OCI-M1 (cell line): ENCODE results near the gene FOXD4.
"Not testable (repeated sequence)": the region's sequence is repeated elsewhere in the genome, so short reads cannot be mapped to it uniquely, and the experiment has no call there.

Experiments
- DNase-seq: peaks from one replicate; lab custom pipeline; 2025; lab: John Stamatoyannopoulos, UW

FOXD4 gene

DNA sequence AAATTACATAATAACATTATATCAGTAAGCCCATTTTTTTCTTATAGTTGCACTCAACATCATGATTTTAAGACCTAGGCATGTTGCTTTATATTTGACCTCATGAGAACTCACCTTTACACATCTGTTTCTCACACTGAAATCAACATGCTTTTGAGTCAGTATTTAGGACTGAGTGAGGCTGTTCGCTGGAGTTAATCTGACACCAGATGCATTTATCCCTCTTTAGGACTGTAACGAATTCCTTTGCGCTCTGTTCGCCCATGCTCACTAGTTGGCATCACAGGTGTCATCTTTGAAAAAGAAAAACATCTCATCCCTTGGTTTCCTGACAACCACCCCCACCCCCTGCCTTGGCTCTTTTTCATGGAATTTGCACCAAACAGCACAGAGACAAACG lies 24.3 kb downstream of the FOXD4 start:
- not testable (repeated sequence) for DNase-seq

DNA sequence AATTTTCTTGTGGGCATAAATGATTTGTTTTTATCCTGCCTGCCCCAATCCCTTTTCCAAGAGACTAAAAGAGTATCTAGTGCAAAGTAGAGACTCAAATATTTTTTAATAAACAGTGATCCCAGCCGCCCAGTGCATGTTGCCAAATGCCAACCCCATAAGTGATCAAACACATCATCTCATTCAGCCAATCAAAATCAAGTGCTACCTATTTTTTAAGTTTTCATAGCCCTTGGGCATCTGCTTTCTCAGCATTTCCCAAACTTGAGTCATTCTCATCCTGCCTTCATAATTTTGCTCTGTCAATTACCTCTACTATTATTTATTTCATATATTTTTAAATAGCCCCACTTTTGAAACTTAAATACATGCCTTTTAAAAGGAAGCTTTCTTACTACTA lies 27.4 kb downstream of the FOXD4 start:
- not testable (repeated sequence) for DNase-seq

DNA sequence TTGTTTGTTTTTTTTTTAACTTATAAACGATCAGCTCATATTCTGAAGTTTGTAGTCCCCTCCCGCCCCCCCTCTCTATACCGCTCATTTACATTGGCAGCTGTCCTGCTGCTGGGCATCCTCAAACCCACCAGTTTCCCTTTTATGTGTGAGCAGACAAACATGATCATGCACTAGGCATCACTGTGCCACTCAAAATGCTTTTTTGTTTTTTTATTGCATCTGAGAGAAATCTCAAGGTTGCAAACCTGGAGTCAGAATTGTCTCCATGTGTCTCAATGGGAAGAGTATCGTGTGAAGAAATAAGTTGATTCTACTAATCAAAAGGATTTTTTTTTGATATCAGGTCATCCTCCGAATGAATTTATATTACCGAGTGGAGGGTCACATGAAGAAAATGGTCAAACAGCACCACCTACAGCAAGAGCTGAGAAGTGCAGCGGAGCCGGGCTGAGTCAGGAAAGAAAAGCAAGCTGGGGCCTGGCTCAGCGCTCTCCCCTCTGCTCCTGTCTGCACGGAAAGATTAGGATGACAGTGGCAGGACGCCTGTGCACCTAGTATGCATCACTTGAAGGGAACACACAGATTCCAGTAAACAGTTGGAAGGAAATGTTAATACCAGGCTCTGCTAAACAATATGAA lies 29.7 kb downstream of the FOXD4 start:
- not testable (repeated sequence) for DNase-seq

DNA sequence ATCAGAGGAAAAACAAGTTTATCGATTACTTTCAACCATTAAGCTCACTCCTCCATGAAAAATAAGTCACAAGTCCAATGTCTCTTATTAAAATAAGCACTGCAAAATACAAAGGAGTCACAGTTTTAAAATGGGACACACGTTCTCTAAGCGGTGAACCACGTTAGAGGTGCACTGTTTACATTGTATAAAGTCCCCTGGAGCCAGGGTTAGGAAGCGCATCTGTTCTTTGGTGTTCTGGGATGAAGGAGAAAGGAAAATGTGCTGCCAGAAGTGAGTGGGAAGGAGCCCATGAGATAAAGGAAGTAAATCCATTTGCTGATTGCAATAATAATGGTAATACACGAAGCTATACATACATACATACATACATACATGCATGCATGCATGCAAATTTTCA lies 30.4 kb downstream of the FOXD4 start:
- not testable (repeated sequence) for DNase-seq

DNA sequence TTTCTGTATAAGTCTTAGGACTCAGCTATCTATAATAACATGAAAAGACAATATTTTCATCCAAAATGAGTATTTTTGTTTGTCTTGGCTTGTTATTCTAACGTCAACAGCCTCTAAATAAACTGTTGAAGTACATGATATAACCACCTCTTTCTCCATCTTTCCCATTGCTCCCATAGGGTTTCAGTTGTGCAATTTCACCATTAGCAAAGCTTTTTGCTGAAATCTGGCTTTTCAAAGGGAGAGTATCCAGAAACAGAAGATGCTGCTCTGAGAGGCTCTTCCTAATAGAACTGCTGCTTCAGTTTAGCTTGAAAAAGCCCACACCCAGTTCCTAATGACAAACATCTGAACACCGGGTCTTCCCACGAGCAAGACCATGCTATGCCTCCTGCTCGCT lies 31.1 kb downstream of the FOXD4 start:
- DNase-seq = not testable (repeated sequence)

DNA sequence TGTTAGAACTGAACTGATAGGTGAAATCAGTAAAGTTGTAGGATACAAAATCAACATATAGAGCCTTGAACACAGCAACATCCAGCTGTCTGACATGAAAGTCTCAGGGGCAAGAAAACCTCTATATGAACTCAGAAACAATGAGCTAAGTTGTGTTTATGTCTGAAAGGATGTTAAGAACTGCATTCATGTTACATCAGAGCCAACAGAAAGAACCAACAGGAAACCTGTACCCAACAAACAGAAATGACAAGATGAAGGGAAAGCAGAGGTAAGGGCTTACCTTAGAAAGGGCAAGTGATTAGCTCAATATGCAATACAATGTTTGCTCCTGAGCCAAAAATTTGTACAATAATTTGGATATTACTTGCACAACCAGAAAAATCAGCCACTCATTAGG lies 31.5 kb downstream of the FOXD4 start:
- DNase-seq = not testable (repeated sequence)

DNA sequence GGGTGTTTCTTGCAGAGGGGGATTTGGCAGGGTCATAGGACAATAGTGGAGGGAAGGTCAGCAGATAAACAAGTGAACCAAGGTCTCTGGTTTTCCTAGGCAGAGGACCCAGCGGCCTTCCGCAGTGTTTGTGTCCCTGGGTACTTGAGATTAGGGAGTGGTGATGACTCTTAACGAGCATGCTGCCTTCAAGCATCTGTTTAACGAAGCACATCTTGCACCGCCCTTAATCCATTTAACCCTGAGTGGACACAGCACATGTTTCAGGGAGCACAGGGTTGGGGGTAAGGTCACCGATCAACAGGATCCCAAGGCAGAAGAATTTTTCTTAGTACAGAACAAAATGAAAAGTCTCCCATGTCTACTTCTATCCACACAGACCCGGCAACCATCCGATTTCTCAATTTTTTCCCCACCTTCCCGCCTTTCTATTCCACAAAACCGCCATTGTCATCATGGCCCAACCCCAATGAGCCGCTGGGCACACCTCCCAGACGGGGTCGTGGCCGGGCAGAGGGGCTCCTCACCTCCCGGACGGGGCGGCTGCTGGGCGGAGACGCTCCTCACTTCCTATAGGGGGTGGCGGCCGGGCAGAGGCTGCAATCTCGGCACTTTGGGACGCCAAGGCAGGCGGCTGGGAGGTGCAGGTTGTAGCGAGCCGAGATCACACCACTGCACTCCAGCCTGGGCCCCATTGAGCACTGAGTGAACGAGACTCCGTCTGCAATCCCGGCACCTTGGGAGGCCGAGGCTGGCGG lies 35.1 kb downstream of the FOXD4 start:
- DNase-seq = not testable (repeated sequence)

DNA sequence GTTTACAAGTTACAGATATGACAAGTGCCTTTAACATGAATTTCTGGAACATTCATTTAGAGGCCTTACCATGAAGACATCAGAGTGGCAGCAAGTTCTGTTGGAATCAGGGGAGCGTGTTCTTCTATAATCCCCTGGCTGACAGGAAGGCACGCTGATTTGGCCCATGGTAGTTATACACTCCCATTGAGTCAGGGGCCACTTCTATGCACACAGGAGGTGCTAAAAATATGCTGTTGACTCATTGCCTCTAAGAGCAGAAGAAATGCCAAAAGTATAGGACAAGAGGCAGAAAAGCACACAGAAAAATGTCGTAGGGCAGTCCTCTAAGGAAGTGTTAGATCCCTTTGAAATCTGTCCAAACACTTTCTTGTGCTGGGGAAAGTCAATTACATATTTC lies 39.9 kb downstream of the FOXD4 start:
- not testable (repeated sequence) for DNase-seq

DNA sequence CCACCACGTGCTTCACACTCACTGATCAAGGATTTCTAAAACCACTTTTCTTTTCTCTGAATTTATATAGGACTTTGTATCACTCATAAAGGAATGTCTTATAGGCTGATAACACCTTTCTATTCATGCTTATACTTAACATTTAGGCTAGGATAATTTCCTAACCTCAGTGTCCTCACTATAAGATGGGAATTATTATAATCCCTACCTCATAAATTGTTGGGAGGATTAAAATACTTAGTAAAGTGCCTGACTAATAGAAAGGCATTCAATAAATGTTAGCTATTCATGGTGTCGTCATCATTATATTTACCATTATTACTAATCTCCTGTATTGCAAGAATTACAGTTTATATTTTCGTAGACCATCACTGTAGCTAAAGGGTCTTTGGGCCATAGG lies 41.8 kb downstream of the FOXD4 start:
- not testable (repeated sequence) for DNase-seq

DNA sequence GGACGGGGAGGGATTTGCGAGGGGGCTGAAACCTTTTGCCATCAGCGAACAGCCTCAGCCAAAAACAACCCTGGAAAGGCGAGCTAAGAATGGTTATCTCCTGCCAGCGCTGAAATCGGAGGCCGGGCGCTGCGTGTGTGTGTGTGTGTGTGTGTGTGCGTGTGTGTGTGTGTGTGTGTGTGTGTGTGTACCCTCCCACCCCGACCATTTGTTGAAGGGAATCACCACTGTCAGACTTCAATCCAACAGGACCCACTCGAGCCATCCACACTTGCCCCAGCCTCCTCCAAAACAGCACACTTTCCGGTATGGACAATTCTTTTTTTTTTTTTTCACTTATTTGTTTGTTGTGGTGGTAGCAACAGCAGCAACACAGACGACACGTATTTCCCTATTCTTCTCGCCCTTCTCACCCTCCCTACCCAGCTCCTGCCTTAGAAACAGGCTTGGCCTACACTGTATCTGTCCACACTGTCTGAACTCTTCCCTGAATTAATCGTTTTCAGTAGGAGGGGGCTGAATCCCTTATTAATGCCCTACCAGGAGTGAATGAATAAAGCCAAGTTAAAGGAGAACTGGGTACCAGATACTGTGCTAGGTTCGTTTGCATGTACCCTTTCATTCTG lies 44.2 kb downstream of the FOXD4 start:
- DNase-seq = not testable (repeated sequence)

DNA sequence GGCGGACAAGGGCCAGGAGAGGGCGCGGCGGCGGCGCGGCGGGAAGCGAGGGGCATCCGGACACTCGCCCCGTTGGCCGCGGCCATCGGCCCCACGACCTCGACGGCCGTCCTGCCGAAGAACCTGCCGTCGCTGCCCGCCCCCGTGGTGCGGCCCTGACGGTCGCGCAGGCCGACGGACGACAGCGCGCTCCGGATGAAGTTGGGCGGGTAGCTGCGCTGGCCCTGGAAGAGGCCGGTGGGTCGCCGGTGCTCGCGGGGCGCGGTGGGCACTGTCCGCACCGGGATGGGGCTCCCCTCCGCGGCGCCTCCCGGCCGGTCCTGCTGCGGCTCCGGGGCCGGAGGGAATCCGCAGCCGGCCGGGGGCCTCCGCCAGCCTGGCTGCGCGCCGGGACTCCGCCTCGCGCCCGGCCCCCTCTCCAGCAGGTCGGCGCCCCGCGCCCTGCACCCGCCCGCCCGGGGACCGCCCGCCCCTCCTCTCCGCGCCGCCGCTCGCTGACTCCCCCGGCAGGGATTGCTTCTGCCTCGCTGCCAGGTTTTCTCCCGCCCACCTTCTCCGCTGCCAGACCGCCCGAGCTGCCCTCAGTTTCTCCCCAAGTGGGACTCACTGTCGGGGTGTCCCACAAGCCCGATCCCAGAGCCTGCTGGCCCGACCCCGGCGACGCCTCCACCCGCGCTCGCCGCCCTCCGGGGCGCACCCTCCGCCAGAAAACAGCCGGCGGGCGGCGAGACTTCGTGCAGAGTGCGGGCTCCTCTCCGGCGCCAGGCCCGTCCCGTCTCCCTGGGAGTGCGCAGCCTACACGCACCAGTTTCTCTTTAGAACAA lies 44.9 kb downstream of the FOXD4 start:
- not testable (repeated sequence) for DNase-seq
